SIG-M5 (cell line): ENCODE results near the gene GABRG2.

Experiments
- DNase-seq: peaks from one replicate; lab custom pipeline; 2025; lab: John Stamatoyannopoulos, UW

GABRG2 gene

GRCh38 chr5:162193012-162193411, 125.4 kb downstream of the GABRG2 start:
- DNase-seq = no peak

GRCh38 chr5:162196351-162196750, 128.8 kb downstream of the GABRG2 start:
- DNase-seq = no peak

- no peak for DNase-seq
Measured at GRCh38 chr5:162202285-162202880, 134.8 kb downstream of the GABRG2 start.
